CD4-positive, alpha-beta T cell treated with Interleukin-10 for 1 hour (primary cell): ENCODE results near the gene PRSS16.
"Not testable (repeated sequence)": the region's sequence is repeated elsewhere in the genome, so short reads cannot be mapped to it uniquely, and the experiment has no call there.

ENCODE experiments used
- DNase-seq: peaks from one replicate; pipeline ENCODE4 v3.0.0-alpha.2; 2020

The PRSS16 gene

GRCh38 chr6:27242589-27243265 is 4.8 kb upstream of the PRSS16 start:
- DNase-seq, result no peak

GRCh38 chr6:27248783-27249182 is 1.3 kb downstream of the PRSS16 start:
- no peak for DNase-seq

DNA sequence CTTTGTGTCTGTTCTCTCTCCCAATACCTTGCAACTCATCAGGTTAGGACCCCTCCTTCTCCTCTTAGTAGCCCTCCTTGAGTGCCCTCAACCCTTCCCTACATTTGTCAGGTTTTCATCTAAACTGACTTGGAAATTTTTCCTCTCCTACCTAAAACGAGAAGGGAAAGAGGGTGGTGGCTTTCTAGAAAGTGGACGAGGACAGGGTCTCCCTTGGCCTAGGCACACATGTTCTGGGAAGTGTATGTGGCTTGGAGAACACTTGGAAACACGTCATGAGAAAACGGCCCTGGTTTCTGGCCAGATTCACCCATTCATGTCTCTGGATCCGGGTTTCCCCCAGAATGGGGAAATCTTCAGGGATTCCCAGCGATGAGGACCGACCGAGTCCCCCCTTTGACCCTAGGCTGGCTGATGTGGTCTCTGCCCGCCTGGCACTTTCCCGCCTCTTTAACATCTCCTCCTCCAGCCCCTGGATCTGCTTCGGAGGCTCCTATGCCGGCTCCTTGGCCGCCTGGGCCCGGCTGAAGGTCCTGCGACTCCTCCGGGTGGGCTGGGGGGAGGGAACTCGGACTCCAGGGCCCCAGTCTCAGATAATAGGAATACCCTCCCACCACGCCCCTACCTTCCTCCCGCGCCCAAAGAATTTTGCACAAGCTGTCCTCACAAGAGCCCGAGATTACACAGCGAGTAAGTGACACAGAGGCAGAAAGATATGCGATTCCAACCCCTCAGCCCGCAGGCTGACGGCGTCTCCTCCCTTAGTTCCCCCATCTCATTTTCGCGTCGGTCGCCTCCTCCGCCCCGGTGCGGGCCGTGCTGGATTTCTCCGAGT is 3.0 kb downstream of the PRSS16 start:
- no peak for DNase-seq

DNA sequence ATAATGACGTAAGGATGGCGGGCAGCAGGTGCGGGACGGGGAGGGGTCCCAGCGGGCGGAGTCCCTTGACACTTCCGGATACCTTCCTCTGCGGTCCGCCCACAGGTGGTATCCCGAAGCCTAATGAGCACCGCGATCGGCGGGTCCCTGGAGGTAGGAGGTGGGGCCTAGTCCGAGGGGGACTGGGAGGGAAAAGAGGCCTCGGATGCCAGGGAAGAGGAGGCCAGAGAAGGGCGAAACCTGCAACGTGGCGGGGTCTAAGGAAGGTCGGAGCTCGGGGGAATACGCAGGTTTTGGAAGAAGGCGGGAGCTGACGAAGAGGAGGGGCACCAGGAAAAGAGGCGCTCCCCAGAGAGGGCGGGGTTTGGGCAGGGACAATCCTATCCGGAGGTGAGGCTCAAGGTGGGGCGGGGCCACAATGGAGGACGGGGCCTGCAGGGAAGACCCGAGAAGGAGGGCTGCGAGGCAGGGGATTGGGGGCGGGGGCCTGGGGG is 3.7 kb downstream of the PRSS16 start:
- DNase-seq, result peak; percentile 66

- DNase-seq, result peak; percentile 73
Observed at GRCh38 chr6:27251606-27252251, 4.2 kb downstream of the PRSS16 start.

GRCh38 chr6:27254566-27254965 is 7.1 kb downstream of the PRSS16 start:
- no peak for DNase-seq

DNA sequence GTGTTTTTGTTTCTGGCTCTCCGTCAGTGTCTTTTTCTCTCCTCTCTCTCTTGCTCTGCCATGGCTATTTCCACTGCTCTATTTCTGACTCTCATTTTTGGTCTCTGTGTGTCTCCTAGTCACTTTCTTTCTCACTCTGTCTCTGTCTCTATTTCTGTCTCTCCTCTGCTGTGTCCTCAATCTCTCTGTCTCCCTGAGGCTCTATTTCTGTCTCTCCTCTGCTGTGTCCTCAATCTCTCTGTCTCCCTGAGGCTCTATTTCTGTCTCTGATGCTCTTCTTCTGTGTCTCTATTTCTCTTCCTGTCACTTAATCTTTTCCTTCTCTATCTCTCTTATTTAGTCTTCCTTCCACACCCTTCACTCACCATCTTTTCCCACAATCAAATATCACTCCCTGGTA is 8.4 kb downstream of the PRSS16 start:
- DNase-seq, result no peak

- DNase-seq, result no peak
Observed at GRCh38 chr6:27260369-27260768, 12.9 kb downstream of the PRSS16 start.

DNA sequence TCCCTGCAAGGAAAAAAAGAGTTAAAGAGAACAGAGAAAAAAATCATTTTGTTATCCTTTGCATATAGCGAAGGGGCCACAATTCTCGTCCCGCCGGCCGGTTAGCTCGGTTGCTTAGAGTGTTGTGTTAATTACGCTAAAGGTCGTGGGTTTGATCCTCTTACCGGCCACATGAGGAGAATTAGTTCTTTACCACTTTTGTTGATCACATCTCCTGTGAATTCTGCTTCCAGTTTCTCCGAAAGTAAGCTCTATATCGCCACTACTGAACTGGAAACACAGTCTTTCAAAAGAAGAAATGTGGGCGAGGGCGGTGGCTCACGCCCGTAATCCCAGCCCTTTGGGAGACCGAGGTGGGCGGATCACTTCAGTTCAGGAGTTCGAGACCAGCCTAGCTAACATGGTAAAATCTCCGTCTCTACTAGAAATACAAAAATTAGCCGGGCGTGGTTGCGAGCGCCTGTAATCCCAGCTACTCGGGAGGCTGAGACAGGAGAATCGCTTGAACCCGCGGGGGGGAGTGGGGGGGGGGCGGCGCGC is 13.4 kb downstream of the PRSS16 start:
- no peak for DNase-seq

GRCh38 chr6:27263886-27264285 is 16.4 kb downstream of the PRSS16 start:
- no peak for DNase-seq

DNA sequence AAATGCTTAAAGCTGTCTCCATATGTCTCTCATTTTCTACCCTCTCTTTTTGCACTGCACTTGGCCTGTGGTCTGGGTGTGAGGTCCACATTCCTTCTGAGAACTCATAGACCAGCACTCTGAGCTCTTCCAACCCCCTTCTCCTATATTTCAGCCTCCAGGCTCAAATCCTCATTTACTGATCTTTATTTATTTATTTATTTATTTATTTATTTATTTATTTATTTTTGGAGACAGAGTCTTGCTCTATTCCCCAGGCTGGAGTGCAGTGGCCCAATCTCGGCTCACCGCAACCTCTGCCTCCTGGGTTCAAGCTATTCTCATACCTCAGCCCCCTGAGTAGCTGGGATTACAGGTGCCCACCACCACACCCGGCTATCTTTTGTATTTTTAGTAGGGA is 19.5 kb downstream of the PRSS16 start:
- DNase-seq, result not testable (repeated sequence)

GRCh38 chr6:27267857-27268434 is 20.4 kb downstream of the PRSS16 start:
- DNase-seq, result no peak

DNA sequence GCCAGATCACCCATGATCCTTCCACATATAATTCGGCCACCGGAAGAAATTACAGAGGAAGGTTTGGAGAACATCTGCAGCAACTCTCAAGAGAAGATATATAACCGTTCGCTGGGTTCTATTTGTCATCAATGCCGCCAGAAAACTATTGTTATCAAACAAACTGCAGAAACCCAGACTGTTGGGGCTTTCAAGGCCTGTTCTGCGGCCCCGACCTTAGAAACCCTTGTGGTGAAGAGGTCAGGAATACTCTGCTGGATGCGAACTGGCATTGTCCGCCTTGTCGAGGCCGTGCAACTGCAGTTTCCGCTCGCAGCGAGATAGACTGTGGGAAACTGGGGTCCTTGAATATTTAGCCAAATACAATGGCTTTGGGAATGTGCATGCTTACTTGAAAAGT is 21.3 kb downstream of the PRSS16 start:
- DNase-seq, result no peak

DNA sequence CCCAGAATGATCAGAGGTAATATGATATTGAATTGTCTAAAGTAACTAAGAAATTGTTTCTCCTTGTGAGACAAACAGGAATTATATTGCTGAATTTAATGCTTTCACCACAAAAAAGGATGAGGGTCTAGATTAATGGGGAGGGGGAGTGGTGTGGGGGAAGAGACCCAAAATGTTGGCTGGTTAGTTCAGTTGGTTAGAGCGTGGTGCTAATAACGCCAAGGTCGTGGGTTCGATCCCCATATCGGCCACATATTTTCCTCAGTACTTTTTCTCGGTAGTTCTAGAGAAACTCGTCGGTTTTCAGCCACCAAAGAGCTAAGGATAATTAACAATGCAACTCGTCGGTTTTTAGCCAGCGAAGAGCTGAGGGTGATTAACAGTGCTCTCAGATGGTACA is 26.3 kb downstream of the PRSS16 start:
- DNase-seq, result no peak

GRCh38 chr6:27275025-27275956 is 27.8 kb downstream of the PRSS16 start:
- no peak for DNase-seq

DNA sequence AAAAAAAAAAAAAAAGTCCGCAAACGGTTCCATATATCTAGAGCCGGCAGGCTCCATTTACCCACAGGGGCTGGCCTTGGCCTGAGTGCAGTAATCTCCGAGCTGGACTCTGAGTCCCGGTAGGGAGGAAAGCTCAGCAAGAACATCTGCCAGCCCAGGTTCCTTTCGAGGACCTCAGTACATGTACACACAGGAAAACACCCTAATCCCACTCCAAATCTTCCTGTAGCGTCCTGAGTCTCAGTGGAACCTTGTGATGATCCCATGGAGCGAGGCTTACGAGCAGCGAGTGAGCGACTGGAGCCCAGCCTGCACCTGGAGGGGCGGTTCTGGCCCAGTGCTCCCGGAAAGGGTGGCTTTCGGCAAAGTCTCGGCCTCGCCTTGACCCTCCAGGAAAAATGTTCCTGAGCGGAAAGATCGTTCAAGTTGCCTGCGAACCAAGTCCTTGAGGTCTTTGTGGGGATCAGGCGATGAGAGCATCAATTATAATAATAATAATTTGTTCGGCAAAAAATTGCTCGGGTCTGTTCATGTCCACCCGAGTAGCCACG is 32.1 kb downstream of the PRSS16 start:
- DNase-seq, result no peak

DNA sequence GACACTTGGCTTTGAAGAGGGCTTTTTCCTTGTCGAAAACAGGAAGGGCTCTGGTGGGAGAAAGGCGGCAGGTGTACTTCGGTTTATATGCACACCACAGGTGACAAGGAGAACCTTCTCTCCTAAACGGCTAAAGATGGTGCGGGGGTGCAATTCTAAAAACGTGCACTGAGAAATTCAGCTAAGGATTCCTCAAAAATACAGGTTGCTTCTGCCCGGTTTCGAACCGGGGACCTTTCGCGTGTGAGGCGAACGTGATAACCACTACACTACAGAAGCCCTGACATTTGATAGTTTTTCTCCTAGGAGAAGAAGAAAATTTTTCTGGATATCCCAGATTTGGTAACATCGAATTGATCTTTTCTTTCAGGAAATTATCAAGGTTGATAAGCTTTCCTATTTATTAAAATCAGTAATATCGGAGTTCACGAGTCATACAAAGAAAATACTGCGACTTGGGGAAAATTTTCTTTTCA is 32.6 kb downstream of the PRSS16 start:
- no peak for DNase-seq

- DNase-seq, result no peak
Observed at GRCh38 chr6:27280540-27281000, 33.1 kb downstream of the PRSS16 start.

GRCh38 chr6:27281105-27281539 is 33.6 kb downstream of the PRSS16 start:
- no peak for DNase-seq

GRCh38 chr6:27281569-27281968 is 34.1 kb downstream of the PRSS16 start:
- no peak for DNase-seq

- DNase-seq, result no peak
Observed at GRCh38 chr6:27283279-27283678, 35.8 kb downstream of the PRSS16 start.
